A673 (cell line): Measurements from ENCODE around the gene USP40.

Source experiments
- EZH2 ChIP-seq: fragments of 200-600 bp; sonication (generic); IDR thresholded peaks from 2 replicates; pipeline ENCODE4 v1.6.1; 2017; ENCODE audit warnings: borderline replicate concordance, low read depth, mild to moderate bottlenecking, mixed read lengths, antibody characterized with exemption, low read length; ENCODE audit not compliant: poor library complexity, severe bottlenecking
- TF ChIP-seq, protein P1 (sequence below): fragments of 300-800, 200-600 bp; sonication (generic); conservative IDR thresholded peaks from 2 replicates; pipeline ENCODE4 v1.5.1; 2017; ENCODE audit warnings: low read depth, mild to moderate bottlenecking, antibody characterized with exemption, low read length, moderate library complexity, mixed read lengths

DNA sequence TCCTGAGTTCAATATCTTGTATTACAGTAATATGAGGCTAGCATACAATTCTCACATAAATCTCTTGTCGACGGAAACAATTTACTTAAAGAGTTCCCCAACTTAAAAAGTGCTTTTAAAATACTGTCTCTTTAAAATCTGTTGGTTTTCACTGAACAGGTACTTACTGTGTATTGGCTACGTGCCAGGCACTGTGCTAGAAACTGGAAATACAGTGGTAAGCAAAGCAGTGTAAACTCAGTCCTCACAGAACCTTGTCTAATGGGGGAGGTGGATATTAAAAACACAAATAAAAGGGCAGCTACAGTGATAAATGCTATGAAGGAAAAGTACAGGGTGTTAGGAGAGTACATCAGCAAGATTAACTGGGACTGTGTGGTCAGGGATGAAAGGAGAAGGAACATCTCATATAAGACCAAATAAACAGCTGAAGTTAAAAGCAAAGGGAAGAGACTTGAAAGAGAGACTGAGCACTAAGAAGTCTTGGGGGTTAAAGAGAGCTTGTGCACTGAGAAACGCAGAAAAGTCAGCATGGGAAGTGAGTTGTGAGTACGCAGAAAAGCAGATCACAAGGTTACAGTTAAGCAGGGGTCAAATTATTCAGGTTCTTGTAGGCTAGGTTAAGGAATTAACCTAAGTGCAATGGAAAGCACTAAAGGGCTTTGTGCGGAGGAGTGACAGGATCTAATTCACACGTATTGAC, 52.5 kb downstream of the USP40 start:
- TF ChIP-seq, protein P1, sequence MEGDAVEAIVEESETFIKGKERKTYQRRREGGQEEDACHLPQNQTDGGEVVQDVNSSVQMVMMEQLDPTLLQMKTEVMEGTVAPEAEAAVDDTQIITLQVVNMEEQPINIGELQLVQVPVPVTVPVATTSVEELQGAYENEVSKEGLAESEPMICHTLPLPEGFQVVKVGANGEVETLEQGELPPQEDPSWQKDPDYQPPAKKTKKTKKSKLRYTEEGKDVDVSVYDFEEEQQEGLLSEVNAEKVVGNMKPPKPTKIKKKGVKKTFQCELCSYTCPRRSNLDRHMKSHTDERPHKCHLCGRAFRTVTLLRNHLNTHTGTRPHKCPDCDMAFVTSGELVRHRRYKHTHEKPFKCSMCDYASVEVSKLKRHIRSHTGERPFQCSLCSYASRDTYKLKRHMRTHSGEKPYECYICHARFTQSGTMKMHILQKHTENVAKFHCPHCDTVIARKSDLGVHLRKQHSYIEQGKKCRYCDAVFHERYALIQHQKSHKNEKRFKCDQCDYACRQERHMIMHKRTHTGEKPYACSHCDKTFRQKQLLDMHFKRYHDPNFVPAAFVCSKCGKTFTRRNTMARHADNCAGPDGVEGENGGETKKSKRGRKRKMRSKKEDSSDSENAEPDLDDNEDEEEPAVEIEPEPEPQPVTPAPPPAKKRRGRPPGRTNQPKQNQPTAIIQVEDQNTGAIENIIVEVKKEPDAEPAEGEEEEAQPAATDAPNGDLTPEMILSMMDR = no peak
- no peak for TF ChIP-seq EZH2
